DND-41 (cell line): Measurements from ENCODE around the gene RBP2.

Experiments
- ATAC-seq: fragments of 200-7000 bp; cut with Tn5 transposase; 3 replicates; pipeline ENCODE4 v1.9.1; 2021; ENCODE audit warnings: low read depth; ENCODE audit not compliant: insufficient read depth
- DNase-seq: peaks from one replicate; pipeline ENCODE4 v3.0.0-alpha.2; 2020
- H2AFZ ChIP-seq: 2 replicates; pipeline ENCODE4 v1.6.0; 2012; ENCODE audit warnings: low read depth, low read length
- H3K27ac ChIP-seq: 2 replicates; pipeline ENCODE4 v1.5.1; 2012; ENCODE audit warnings: low read length, inconsistent platforms
- H3K27me3 ChIP-seq: fragments of 200-600 bp; sonication (generic); 2 replicates; pipeline ENCODE4 v1.6.0; 2012; ENCODE audit warnings: low read length, mild to moderate bottlenecking, inconsistent platforms; ENCODE audit not compliant: insufficient read depth, poor library complexity
- H3K36me3 ChIP-seq: 2 replicates; pipeline ENCODE4 v1.5.1; 2012; ENCODE audit warnings: low read length, inconsistent platforms; ENCODE audit not compliant: insufficient read depth
- H3K4me1 ChIP-seq: 2 replicates; pipeline ENCODE4 v1.5.1; 2012; ENCODE audit warnings: mild to moderate bottlenecking, low read length; ENCODE audit not compliant: insufficient read depth
- H3K4me2 ChIP-seq: 2 replicates; pipeline ENCODE4 v1.6.0; 2012; ENCODE audit warnings: mild to moderate bottlenecking, moderate library complexity, low read length, inconsistent platforms; ENCODE audit not compliant: insufficient read depth
- H3K4me3 ChIP-seq, 2 experiments: fragments of 200-600 bp in 1 of 2; shearing (Covaris generic) in 1 of 2; 2 replicates each; pipeline ENCODE4 v1.5.1; 2012 to 2016; ENCODE audit warnings: inconsistent platforms in 2 of 2, low read length in 2 of 2, mild to moderate bottlenecking in 2 of 2, low read depth in 1 of 2, moderate library complexity in 1 of 2
- H3K79me2 ChIP-seq: 2 replicates; pipeline ENCODE4 v1.6.0; 2012; ENCODE audit warnings: low read length, inconsistent platforms; ENCODE audit not compliant: insufficient read depth
- H3K9ac ChIP-seq: 2 replicates; pipeline ENCODE4 v1.6.0; 2012; ENCODE audit warnings: low read depth, mild to moderate bottlenecking, inconsistent platforms, low read length, moderate library complexity
- H3K9me3 ChIP-seq: 2 replicates; pipeline ENCODE4 v1.5.1; 2012; ENCODE audit warnings: low read length, moderate library complexity, mild to moderate bottlenecking, inconsistent platforms; ENCODE audit not compliant: insufficient read depth, severe bottlenecking
- H4K20me1 ChIP-seq: 2 replicates; pipeline ENCODE4 v1.6.0; 2012; ENCODE audit warnings: low read length; ENCODE audit not compliant: insufficient read depth
- EZH2 ChIP-seq: IDR thresholded peaks from 3 replicates; pipeline ENCODE4 v1.6.1; 2012; ENCODE audit warnings: borderline replicate concordance, low read depth, mild to moderate bottlenecking, moderate library complexity, low read length, inconsistent platforms; ENCODE audit not compliant: severe bottlenecking
- TF ChIP-seq, protein P1 (sequence below): IDR thresholded peaks from 2 replicates; pipeline ENCODE4 v1.5.1; 2012; ENCODE audit warnings: borderline replicate concordance, low read length, moderate library complexity, mild to moderate bottlenecking; ENCODE audit not compliant: poor library complexity, severe bottlenecking; ENCODE audit errors: extremely low read depth

The RBP2 gene

DNA sequence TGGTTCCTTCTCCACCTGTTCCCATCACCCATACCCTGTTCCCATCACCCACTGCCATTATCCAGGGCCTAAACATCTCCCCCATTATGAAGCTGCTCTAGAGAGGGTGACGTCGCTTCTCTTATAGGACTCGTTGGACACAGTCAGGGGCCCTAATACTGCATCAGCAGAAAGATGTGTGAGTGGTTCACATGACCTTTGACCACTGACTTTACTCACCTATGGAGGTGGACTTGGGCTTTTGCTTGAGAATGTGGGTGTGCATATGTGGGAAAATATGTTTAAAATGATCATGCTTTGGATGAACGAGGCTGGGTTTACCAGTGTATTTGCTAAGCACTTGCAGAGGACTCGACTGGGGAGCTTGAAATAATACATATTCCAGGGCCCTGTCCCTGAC, 26.8 kb downstream of the RBP2 start:
- H3K9ac ChIP-seq, result no peak overlapping the region
- H3K27ac ChIP-seq, result no peak overlapping the region
- no peak overlapping the region for H2AFZ ChIP-seq
- no peak overlapping the region for H3K4me3 ChIP-seq
- H4K20me1 ChIP-seq, result no peaks in the 10 kb centered on the region
- H3K36me3 ChIP-seq, result no peaks in the 10 kb centered on the region
- TF ChIP-seq, protein P1, sequence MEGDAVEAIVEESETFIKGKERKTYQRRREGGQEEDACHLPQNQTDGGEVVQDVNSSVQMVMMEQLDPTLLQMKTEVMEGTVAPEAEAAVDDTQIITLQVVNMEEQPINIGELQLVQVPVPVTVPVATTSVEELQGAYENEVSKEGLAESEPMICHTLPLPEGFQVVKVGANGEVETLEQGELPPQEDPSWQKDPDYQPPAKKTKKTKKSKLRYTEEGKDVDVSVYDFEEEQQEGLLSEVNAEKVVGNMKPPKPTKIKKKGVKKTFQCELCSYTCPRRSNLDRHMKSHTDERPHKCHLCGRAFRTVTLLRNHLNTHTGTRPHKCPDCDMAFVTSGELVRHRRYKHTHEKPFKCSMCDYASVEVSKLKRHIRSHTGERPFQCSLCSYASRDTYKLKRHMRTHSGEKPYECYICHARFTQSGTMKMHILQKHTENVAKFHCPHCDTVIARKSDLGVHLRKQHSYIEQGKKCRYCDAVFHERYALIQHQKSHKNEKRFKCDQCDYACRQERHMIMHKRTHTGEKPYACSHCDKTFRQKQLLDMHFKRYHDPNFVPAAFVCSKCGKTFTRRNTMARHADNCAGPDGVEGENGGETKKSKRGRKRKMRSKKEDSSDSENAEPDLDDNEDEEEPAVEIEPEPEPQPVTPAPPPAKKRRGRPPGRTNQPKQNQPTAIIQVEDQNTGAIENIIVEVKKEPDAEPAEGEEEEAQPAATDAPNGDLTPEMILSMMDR, result no peak
- no peak for TF ChIP-seq EZH2
- DNase-seq (no peak), ATAC-seq (no peak)
- H3K4me2 ChIP-seq, result no peak overlapping the region
- H3K27me3 ChIP-seq, result peaks cover 9% of the 10 kb centered on the region
- H3K4me1 ChIP-seq, result no peaks in the 10 kb centered on the region
- H3K79me2 ChIP-seq, result no peaks in the 10 kb centered on the region
- no peaks in the 10 kb centered on the region for H3K9me3 ChIP-seq

DNA sequence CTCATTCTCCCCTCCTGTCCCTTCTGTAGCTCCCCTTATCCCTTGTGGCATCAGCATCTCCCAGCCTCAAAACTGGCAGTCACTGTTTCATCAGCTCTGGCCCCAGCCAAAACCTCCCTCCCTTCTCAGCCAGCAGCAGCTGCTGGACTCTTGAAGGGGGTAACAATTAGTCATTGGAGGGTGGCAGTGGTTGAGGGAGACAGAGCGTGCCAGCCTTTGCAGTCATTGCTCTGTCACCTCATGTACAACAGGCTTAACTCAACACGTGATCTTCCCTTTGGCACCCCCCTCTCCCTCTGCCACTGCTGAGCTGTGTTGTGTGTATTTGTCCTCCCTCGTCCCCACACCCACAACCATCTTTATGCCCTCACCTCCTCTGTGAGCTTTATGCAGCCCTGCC, 28.2 kb downstream of the RBP2 start:
- H3K4me2 ChIP-seq, result no peak overlapping the region
- no peaks in the 10 kb centered on the region for H3K4me1 ChIP-seq
- H3K79me2 ChIP-seq, result no peaks in the 10 kb centered on the region
- H3K4me3 ChIP-seq, result no peak overlapping the region
- H4K20me1 ChIP-seq, result no peaks in the 10 kb centered on the region
- H3K9me3 ChIP-seq, result no peaks in the 10 kb centered on the region
- no peak overlapping the region for H3K27ac ChIP-seq
- peaks cover 9% of the 10 kb centered on the region for H3K27me3 ChIP-seq
- DNase-seq (no peak), ATAC-seq (no peak)
- TF ChIP-seq EZH2, result no peak
- TF ChIP-seq, protein P1, result no peak
- no peaks in the 10 kb centered on the region for H3K36me3 ChIP-seq
- no peak overlapping the region for H2AFZ ChIP-seq
- no peak overlapping the region for H3K9ac ChIP-seq

DNA sequence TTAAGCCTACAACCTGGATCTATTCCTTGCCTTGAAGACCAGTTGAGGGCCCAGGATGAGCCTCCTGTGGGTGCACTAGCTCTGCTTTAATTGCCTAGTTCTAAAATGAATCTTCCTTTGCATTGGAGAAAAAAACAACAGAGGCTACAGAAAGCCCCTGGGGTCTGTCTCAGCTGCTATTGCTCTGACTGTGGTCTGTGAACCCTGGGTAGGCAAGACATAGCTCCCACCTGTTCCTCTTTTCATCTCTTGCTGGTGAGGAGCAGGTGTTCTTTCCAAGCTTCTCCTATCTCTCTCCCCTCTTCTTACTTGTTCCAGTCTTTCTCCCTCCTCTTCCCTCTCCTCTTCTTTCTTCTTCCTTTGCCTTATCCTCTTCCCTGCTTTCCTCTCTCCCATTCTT, 28.8 kb downstream of the RBP2 start:
- no peak overlapping the region for H2AFZ ChIP-seq
- no peak overlapping the region for H3K9ac ChIP-seq
- DNase-seq, result no peak

More for the DNA sequence above, 28.8 kb downstream of the RBP2 start:
- no peak overlapping the region for H3K4me2 ChIP-seq
- peaks cover 9% of the 10 kb centered on the region for H3K27me3 ChIP-seq
- no peak overlapping the region for H3K27ac ChIP-seq
- TF ChIP-seq, protein P1, result no peak
- TF ChIP-seq EZH2, result no peak
- no peaks in the 10 kb centered on the region for H3K79me2 ChIP-seq
- H3K9me3 ChIP-seq, result no peaks in the 10 kb centered on the region
- H3K36me3 ChIP-seq, result no peaks in the 10 kb centered on the region
- H4K20me1 ChIP-seq, result no peaks in the 10 kb centered on the region
- H3K4me3 ChIP-seq, result no peak overlapping the region
- no peak for ATAC-seq
- no peaks in the 10 kb centered on the region for H3K4me1 ChIP-seq
